Measurements from ENCODE around the gene FREM2. TPM values are rescaled to one million over a fixed set of nuclear protein-coding genes. Genes with fewer than 3 reads are reported as not detected.

The FREM2 gene
- total and polyA plus RNA-seq, 9 of the 15 experiments (the other 6 are each of a cell fraction or from before 2014, with no cell fraction given), result under 0.01 to 0.02 TPM; not detected in 7

DNA sequence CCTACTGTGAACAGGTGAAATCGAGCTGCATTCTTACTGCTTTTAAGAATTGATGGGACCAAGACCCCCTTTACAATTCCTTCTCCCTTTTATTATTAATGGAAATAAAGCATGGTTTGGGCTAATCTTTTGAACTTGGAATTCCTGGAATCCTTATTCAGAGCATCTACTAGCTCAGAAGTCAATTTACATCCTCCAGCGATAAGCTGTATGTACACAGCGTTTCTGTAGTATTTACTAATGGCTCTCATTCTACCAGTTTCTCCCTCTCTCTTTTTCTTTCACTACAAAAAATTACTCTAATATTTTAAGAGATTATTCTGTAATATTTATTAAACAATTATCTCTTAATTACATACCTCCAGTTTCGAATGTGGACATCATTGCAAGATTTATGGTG lies 31.5 kb downstream of the FREM2 start (continued):
- TF ChIP-seq ZMIZ1 (IDR thresholded peaks at IDR 0.05; ENCODE audit: low read depth in 2 of 2, low read length in 2 of 2) (no peak), EZH2 (IDR thresholded peaks at IDR 0.05; ENCODE audit: borderline replicate concordance, low read depth, low read length) (no peak), TRIM24 (IDR thresholded peaks at IDR 0.05) (no peak), GTF2B (IDR thresholded peaks at IDR 0.05; ENCODE audit: extremely low read depth, insufficient read length) (no peak)
- TF ChIP-seq, protein P1, sequence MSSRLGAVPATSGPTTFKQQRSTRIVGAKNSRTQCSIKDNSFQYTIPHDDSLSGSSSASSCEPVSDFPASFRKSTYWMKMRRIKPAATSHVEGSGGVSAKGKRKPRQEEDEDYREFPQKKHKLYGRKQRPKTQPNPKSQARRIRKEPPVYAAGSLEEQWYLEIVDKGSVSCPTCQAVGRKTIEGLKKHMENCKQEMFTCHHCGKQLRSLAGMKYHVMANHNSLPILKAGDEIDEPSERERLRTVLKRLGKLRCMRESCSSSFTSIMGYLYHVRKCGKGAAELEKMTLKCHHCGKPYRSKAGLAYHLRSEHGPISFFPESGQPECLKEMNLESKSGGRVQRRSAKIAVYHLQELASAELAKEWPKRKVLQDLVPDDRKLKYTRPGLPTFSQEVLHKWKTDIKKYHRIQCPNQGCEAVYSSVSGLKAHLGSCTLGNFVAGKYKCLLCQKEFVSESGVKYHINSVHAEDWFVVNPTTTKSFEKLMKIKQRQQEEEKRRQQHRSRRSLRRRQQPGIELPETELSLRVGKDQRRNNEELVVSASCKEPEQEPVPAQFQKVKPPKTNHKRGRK (tag; IDR thresholded peaks at IDR 0.05), result no peak
- TF ChIP-seq, protein P2, sequence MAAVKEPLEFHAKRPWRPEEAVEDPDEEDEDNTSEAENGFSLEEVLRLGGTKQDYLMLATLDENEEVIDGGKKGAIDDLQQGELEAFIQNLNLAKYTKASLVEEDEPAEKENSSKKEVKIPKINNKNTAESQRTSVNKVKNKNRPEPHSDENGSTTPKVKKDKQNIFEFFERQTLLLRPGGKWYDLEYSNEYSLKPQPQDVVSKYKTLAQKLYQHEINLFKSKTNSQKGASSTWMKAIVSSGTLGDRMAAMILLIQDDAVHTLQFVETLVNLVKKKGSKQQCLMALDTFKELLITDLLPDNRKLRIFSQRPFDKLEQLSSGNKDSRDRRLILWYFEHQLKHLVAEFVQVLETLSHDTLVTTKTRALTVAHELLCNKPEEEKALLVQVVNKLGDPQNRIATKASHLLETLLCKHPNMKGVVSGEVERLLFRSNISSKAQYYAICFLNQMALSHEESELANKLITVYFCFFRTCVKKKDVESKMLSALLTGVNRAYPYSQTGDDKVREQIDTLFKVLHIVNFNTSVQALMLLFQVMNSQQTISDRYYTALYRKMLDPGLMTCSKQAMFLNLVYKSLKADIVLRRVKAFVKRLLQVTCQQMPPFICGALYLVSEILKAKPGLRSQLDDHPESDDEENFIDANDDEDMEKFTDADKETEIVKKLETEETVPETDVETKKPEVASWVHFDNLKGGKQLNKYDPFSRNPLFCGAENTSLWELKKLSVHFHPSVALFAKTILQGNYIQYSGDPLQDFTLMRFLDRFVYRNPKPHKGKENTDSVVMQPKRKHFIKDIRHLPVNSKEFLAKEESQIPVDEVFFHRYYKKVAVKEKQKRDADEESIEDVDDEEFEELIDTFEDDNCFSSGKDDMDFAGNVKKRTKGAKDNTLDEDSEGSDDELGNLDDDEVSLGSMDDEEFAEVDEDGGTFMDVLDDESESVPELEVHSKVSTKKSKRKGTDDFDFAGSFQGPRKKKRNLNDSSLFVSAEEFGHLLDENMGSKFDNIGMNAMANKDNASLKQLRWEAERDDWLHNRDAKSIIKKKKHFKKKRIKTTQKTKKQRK (IDR thresholded peaks at IDR 0.05; ENCODE audit: borderline replicate concordance, low read depth, low read length), result no peak
